Activated CD4-positive, alpha-beta memory T cell treated with anti-CD3 and anti-CD28 coated beads, Interleukin-2, amount 10 ng/mL, durations not matched to agents 7 days and 5 days (primary cell): Measurements from ENCODE around the gene TMEM151A. TPM values are rescaled to one million over a fixed set of nuclear protein-coding genes. Genes with fewer than 3 reads are reported as not detected.
A peak's percentile ranks its signal among the peaks of the same experiment; 100 is the strongest.

Experiments
- CTCF ChIA-PET: fragments of 350-600 bp; sonication (Branson Sonifier 250); formaldehyde crosslinking; loops from one replicate; lab custom pipeline; 2021; ENCODE audit warnings: antibody characterized with exemption, inconsistent platforms; lab: Charles Lee
- POLR2A ChIA-PET: fragments of 350-600 bp; sonication (Branson Sonifier 250); formaldehyde crosslinking; loops from one replicate; lab custom pipeline; 2021; ENCODE audit warnings: antibody characterized with exemption; lab: Charles Lee
- DNase-seq: peaks from one replicate; pipeline ENCODE4 v3.0.0-alpha.2; 2020
- H3K27ac Mint-ChIP-seq: one replicate; pipeline ENCODE4 v1.8.0; 2021; ENCODE audit warnings: mild to moderate bottlenecking, mixed read lengths
- H3K27me3 Mint-ChIP-seq: one replicate; pipeline ENCODE4 v1.8.0; 2021; ENCODE audit warnings: mixed read lengths
- H3K36me3 Mint-ChIP-seq: one replicate; pipeline ENCODE4 v1.8.0; 2021; ENCODE audit warnings: low read depth, mixed read lengths
- H3K4me1 Mint-ChIP-seq: one replicate; pipeline ENCODE4 v1.8.0; 2021; ENCODE audit warnings: mixed read lengths
- H3K4me3 Mint-ChIP-seq: one replicate; pipeline ENCODE4 v1.8.0; 2021; ENCODE audit warnings: mild to moderate bottlenecking, mixed read lengths
- H3K9me3 Mint-ChIP-seq: one replicate; pipeline ENCODE4 v1.8.0; 2021; ENCODE audit warnings: mixed read lengths
- total RNA-seq, 2 experiments: library from RNA; stranded (reverse); gene quantifications; one replicate each; pipeline ENCODE4 v1.2.3, GENCODE V29; 2021

Gene TMEM151A
- total RNA-seq, 2 experiments from 2014 or later: not detected

- no peak for DNase-seq
- POLR2A ChIA-PET: interaction anchor here (1.0 to 1.2 kb wide), 3 partner anchors 10 to 42 kb away, joined by 3 to 4 read pairs (median 3); partner anchors contain the start of gene CNIH2
- Mint-ChIP-seq H3K4me1 (peaks cover 20% of the 10 kb centered on the region), H3K4me3 (no peak overlapping the region), H3K27me3 (no peaks in the 10 kb centered on the region), H3K27ac (no peak overlapping the region), H3K9me3 (no peaks in the 10 kb centered on the region), H3K36me3 (peaks cover 35% of the 10 kb centered on the region)
- CTCF ChIA-PET: no interaction called here
Observed at GRCh38 chr11:66262191-66262590, 29.5 kb upstream of the TMEM151A start.

GRCh38 chr11:66262696-66263095 lies 29.0 kb upstream of the TMEM151A start:
- Mint-ChIP-seq H3K9me3 (no peaks in the 10 kb centered on the region), H3K4me3 (no peak overlapping the region), H3K27me3 (no peaks in the 10 kb centered on the region), H3K36me3 (peaks cover 36% of the 10 kb centered on the region), H3K27ac (no peak overlapping the region), H3K4me1 (peaks cover 22% of the 10 kb centered on the region)
- CTCF ChIA-PET: no interaction called here
- no peak for DNase-seq
- POLR2A ChIA-PET: interaction anchor here (1.0 to 1.2 kb wide), 3 partner anchors 9 to 42 kb away, joined by 3 to 4 read pairs (median 3); partner anchors contain the start of gene CNIH2

- Mint-ChIP-seq H3K27ac (no peak overlapping the region), H3K4me3 (no peak overlapping the region), H3K4me1 (peaks cover 27% of the 10 kb centered on the region), H3K36me3 (peaks cover 36% of the 10 kb centered on the region), H3K9me3 (no peaks in the 10 kb centered on the region), H3K27me3 (no peaks in the 10 kb centered on the region)
- POLR2A ChIA-PET: interaction anchor here (1.0 to 1.2 kb wide), 2 partner anchors 9 to 43 kb away, joined by 3 to 4 read pairs; no protein-coding TSS in a partner anchor
- no peak for DNase-seq
- CTCF ChIA-PET: no interaction called here
Observed at GRCh38 chr11:66263231-66263630, 28.5 kb upstream of the TMEM151A start.

GRCh38 chr11:66263785-66264184 lies 27.9 kb upstream of the TMEM151A start:
- Mint-ChIP-seq H3K9me3 (no peaks in the 10 kb centered on the region), H3K27me3 (no peaks in the 10 kb centered on the region), H3K4me1 (peaks cover 24% of the 10 kb centered on the region), H3K36me3 (peaks cover 37% of the 10 kb centered on the region), H3K4me3 (no peak overlapping the region), H3K27ac (no peak overlapping the region)
- ChIA-PET POLR2A (no interaction called here), CTCF (no interaction called here)
- DNase-seq: no peak

GRCh38 chr11:66264383-66264782 lies 27.3 kb upstream of the TMEM151A start:
- ChIA-PET CTCF (interaction anchor here (1.7 kb wide), 1 partner anchor 25 kb away, joined by 5 read pairs; the partner anchor contains the start of gene YIF1A), POLR2A (no interaction called here)
- H3K9me3 Mint-ChIP-seq: no peaks in the 10 kb centered on the region
- H3K27ac Mint-ChIP-seq: no peak overlapping the region
- peaks cover 37% of the 10 kb centered on the region for H3K36me3 Mint-ChIP-seq
- H3K27me3 Mint-ChIP-seq: no peaks in the 10 kb centered on the region
- no peak overlapping the region for H3K4me3 Mint-ChIP-seq
- no peak for DNase-seq
- H3K4me1 Mint-ChIP-seq: peaks cover 22% of the 10 kb centered on the region

- ChIA-PET POLR2A (no interaction called here), CTCF (interaction anchor here (0.8 to 2.1 kb wide), 3 partner anchors 25 to 47 kb away, joined by 3 to 7 read pairs (median 5); partner anchors contain the start of gene YIF1A)
- Mint-ChIP-seq H3K27ac (no peak overlapping the region), H3K36me3 (peaks cover 36% of the 10 kb centered on the region), H3K4me3 (no peak overlapping the region), H3K4me1 (peaks cover 23% of the 10 kb centered on the region), H3K9me3 (no peaks in the 10 kb centered on the region), H3K27me3 (no peaks in the 10 kb centered on the region)
- peak; percentile 51 for DNase-seq
Observed at GRCh38 chr11:66264914-66265313, 26.8 kb upstream of the TMEM151A start.

- ChIA-PET POLR2A (interaction anchor here (1.4 kb wide), 1 partner anchor 14 kb away, joined by 4 read pairs; no protein-coding TSS in a partner anchor), CTCF (interaction anchor here (0.8 to 2.1 kb wide), 3 partner anchors 24 to 46 kb away, joined by 3 to 7 read pairs (median 5); partner anchors contain the start of gene YIF1A)
- peaks cover 30% of the 10 kb centered on the region for H3K4me1 Mint-ChIP-seq
- peaks cover 35% of the 10 kb centered on the region for H3K36me3 Mint-ChIP-seq
- no peak for DNase-seq
- H3K9me3 Mint-ChIP-seq: no peaks in the 10 kb centered on the region
- H3K27ac Mint-ChIP-seq: no peak overlapping the region
- H3K27me3 Mint-ChIP-seq: no peaks in the 10 kb centered on the region
- no peak overlapping the region for H3K4me3 Mint-ChIP-seq
Observed at GRCh38 chr11:66265531-66266377, 25.9 kb upstream of the TMEM151A start.

- H3K27ac Mint-ChIP-seq: no peak overlapping the region
- POLR2A ChIA-PET: interaction anchor here (1.4 to 6.1 kb wide), 2 partner anchors 15 kb away, joined by 4 to 78 read pairs; no protein-coding TSS in a partner anchor
Observed at GRCh38 chr11:66266378-66267038, 25.2 kb upstream of the TMEM151A start.

GRCh38 chr11:66267039-66267378 lies 24.7 kb upstream of the TMEM151A start:
- Mint-ChIP-seq H3K27me3 (no peaks in the 10 kb centered on the region), H3K36me3 (peaks cover 40% of the 10 kb centered on the region), H3K4me1 (peaks cover 37% of the 10 kb centered on the region), H3K9me3 (no peaks in the 10 kb centered on the region), H3K4me3 (peak overlapping the region; percentile 98), H3K27ac (peak overlapping the region; percentile 91)
- no peak for DNase-seq
- ChIA-PET POLR2A (interaction anchor here (1.2 to 6.1 kb wide), 4 partner anchors 14 to 172 kb away, joined by 4 to 78 read pairs (median 14); partner anchors contain the start of genes MRPL11 and YIF1A), CTCF (interaction anchor here (1.3 to 5.9 kb wide), 2 partner anchors 15 to 21 kb away, joined by 3 to 44 read pairs; no protein-coding TSS in a partner anchor)

More at GRCh38 chr11:66266378-66267038, 25.2 kb upstream of the TMEM151A start:
- Mint-ChIP-seq H3K27me3 (no peaks in the 10 kb centered on the region), H3K4me1 (peaks cover 32% of the 10 kb centered on the region), H3K4me3 (no peak overlapping the region), H3K36me3 (peaks cover 37% of the 10 kb centered on the region), H3K9me3 (no peaks in the 10 kb centered on the region)
- CTCF ChIA-PET: interaction anchor here (2.1 kb wide), 1 partner anchor 44 kb away, joined by 7 read pairs; no protein-coding TSS in a partner anchor
- DNase-seq: no peak

GRCh38 chr11:66267379-66268243 lies 24.1 kb upstream of the TMEM151A start:
- H3K27ac Mint-ChIP-seq: peak overlapping the region; percentile 91
- POLR2A ChIA-PET: interaction anchor here (0.7 to 6.1 kb wide), 7 partner anchors 13 to 844 kb away, joined by 3 to 78 read pairs (median 4); partner anchors contain the start of genes BANF1, MRPL11 and YIF1A
- no peaks in the 10 kb centered on the region for H3K9me3 Mint-ChIP-seq
- peaks cover 43% of the 10 kb centered on the region for H3K36me3 Mint-ChIP-seq
- H3K4me3 Mint-ChIP-seq: peak overlapping the region; percentile 98
- H3K27me3 Mint-ChIP-seq: no peaks in the 10 kb centered on the region
- peaks cover 43% of the 10 kb centered on the region for H3K4me1 Mint-ChIP-seq
- DNase-seq: peak; percentile 87
- CTCF ChIA-PET: interaction anchor here (0.7 to 5.9 kb wide), 6 partner anchors 15 to 199 kb away, joined by 3 to 44 read pairs (median 3); no protein-coding TSS in a partner anchor

GRCh38 chr11:66268244-66268951 lies 23.3 kb upstream of the TMEM151A start, which contains the start of gene RAB1B:
Gene RAB1B (plus strand): TSS chr11:66268639. CDS start chr11:66268680, 41 bp downstream.
- H3K4me3 Mint-ChIP-seq: peak within 1 kb of the TSS; percentile 98
- no peaks in the 10 kb centered on the region for H3K9me3 Mint-ChIP-seq
- peak within 1 kb of the TSS; percentile 91 for H3K27ac Mint-ChIP-seq
- peaks cover 47% of the 10 kb centered on the region for H3K36me3 Mint-ChIP-seq
- peaks cover 47% of the 10 kb centered on the region for H3K4me1 Mint-ChIP-seq
- H3K27me3 Mint-ChIP-seq: no peaks in the 10 kb centered on the region
- ChIA-PET CTCF (interaction anchor here (0.7 to 5.9 kb wide), 6 partner anchors 14 to 198 kb away, joined by 3 to 44 read pairs (median 3); no protein-coding TSS in a partner anchor), POLR2A (interaction anchor here (0.7 to 6.1 kb wide), 6 partner anchors 13 to 845 kb away, joined by 3 to 78 read pairs (median 4); partner anchors contain the start of genes BANF1, MRPL11 and YIF1A)
- peak; percentile 100 for DNase-seq
